ENCODE data around the gene CAMK1D.

The CAMK1D gene

DNA sequence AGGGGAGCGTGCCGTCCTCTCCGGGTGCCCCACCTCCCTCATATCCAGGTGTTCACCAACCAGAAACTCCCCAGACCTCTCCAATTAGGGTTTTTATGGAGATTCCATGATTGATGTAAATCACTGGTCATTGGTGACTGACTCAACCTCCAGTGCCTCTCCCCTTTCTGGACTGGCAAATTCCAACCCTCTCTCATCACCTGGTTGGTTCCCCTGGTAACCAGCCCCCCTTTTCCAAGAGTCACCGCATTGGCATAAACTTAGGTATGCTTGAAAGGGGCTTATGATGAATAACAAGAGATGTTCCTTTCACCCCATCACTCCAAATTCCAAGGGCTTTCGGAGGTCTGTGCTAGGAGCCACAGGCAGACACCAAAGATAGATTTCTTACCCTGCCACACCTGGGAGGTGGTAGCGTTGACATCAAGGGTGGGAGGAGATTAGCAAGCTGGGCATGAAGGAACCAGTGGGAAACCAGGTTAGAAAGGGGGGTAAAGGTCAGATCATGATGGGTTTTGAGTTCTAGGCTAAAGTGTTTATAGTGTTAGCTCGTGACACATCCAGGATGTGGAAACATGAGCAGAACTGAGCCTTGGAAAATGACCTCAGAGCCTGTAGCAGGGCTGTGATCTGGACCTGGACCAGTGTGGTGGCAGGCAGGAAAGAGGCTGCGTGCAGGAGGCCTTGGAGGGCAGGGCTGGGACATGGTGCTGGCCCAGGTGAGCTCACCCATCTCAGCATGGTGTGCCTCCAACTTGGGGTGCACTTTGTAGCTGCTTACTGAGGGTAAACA, 45.1 kb downstream of the CAMK1D start:
- no peak for ATAC-seq
- no peak for TF ChIP-seq RARB (CRISPR knock-in tag; IDR thresholded peaks at IDR 0.05)
- no peak for TF ChIP-seq ZNF70 (CRISPR knock-in tag; IDR thresholded peaks at IDR 0.05)
- TF ChIP-seq, protein P1, sequence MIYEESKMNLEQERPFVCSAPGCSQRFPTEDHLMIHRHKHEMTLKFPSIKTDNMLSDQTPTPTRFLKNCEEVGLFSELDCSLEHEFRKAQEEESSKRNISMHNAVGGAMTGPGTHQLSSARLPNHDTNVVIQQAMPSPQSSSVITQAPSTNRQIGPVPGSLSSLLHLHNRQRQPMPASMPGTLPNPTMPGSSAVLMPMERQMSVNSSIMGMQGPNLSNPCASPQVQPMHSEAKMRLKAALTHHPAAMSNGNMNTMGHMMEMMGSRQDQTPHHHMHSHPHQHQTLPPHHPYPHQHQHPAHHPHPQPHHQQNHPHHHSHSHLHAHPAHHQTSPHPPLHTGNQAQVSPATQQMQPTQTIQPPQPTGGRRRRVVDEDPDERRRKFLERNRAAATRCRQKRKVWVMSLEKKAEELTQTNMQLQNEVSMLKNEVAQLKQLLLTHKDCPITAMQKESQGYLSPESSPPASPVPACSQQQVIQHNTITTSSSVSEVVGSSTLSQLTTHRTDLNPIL (CRISPR knock-in tag; IDR thresholded peaks at IDR 0.05; ENCODE audit: low read depth) = no peak
- TF ChIP-seq, protein P2, sequence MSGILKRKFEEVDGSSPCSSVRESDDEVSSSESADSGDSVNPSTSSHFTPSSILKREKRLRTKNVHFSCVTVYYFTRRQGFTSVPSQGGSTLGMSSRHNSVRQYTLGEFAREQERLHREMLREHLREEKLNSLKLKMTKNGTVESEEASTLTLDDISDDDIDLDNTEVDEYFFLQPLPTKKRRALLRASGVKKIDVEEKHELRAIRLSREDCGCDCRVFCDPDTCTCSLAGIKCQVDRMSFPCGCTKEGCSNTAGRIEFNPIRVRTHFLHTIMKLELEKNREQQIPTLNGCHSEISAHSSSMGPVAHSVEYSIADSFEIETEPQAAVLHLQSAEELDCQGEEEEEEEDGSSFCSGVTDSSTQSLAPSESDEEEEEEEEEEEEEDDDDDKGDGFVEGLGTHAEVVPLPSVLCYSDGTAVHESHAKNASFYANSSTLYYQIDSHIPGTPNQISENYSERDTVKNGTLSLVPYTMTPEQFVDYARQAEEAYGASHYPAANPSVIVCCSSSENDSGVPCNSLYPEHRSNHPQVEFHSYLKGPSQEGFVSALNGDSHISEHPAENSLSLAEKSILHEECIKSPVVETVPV (CRISPR knock-in tag; IDR thresholded peaks at IDR 0.05) = no peak
- no peak for TF ChIP-seq ZC3H10 (CRISPR knock-in tag; IDR thresholded peaks at IDR 0.05)
- TF ChIP-seq ISL1 (CRISPR knock-in tag; IDR thresholded peaks at IDR 0.05) = no peak
- TF ChIP-seq, protein P3, sequence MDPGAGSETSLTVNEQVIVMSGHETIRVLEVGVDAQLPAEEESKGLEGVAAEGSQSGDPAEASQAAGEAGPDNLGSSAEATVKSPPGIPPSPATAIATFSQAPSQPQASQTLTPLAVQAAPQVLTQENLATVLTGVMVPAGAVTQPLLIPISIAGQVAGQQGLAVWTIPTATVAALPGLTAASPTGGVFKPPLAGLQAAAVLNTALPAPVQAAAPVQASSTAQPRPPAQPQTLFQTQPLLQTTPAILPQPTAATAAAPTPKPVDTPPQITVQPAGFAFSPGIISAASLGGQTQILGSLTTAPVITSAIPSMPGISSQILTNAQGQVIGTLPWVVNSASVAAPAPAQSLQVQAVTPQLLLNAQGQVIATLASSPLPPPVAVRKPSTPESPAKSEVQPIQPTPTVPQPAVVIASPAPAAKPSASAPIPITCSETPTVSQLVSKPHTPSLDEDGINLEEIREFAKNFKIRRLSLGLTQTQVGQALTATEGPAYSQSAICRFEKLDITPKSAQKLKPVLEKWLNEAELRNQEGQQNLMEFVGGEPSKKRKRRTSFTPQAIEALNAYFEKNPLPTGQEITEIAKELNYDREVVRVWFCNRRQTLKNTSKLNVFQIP (CRISPR knock-in tag; IDR thresholded peaks at IDR 0.05; ENCODE audit: borderline replicate concordance, low read depth) = no peak
- TF ChIP-seq ZFP30 (CRISPR knock-in tag; IDR thresholded peaks at IDR 0.05) = no peak
- TF ChIP-seq ZNF8 (CRISPR knock-in tag; IDR thresholded peaks at IDR 0.05) = no peak
- no peak for TF ChIP-seq OSR1 (CRISPR knock-in tag; IDR thresholded peaks at IDR 0.05)
- TF ChIP-seq TOX (CRISPR knock-in tag; IDR thresholded peaks at IDR 0.05; ENCODE audit: borderline replicate concordance) = no peak
- TF ChIP-seq, protein P4, sequence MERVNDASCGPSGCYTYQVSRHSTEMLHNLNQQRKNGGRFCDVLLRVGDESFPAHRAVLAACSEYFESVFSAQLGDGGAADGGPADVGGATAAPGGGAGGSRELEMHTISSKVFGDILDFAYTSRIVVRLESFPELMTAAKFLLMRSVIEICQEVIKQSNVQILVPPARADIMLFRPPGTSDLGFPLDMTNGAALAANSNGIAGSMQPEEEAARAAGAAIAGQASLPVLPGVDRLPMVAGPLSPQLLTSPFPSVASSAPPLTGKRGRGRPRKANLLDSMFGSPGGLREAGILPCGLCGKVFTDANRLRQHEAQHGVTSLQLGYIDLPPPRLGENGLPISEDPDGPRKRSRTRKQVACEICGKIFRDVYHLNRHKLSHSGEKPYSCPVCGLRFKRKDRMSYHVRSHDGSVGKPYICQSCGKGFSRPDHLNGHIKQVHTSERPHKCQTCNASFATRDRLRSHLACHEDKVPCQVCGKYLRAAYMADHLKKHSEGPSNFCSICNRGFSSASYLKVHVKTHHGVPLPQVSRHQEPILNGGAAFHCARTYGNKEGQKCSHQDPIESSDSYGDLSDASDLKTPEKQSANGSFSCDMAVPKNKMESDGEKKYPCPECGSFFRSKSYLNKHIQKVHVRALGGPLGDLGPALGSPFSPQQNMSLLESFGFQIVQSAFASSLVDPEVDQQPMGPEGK (CRISPR knock-in tag; IDR thresholded peaks at IDR 0.05; ENCODE audit: borderline replicate concordance) = no peak
- TF ChIP-seq ZFP3 (CRISPR knock-in tag; IDR thresholded peaks at IDR 0.05) = no peak
- TF ChIP-seq PPARA (CRISPR knock-in tag; IDR thresholded peaks at IDR 0.05; ENCODE audit: borderline replicate concordance) = no peak
- no peak for TF ChIP-seq ARNTL (CRISPR knock-in tag; IDR thresholded peaks at IDR 0.05; ENCODE audit: borderline replicate concordance, low read depth)
- no peak for TF ChIP-seq TCF4 (CRISPR knock-in tag; IDR thresholded peaks at IDR 0.05; ENCODE audit: borderline replicate concordance)
- TF ChIP-seq, protein P5, sequence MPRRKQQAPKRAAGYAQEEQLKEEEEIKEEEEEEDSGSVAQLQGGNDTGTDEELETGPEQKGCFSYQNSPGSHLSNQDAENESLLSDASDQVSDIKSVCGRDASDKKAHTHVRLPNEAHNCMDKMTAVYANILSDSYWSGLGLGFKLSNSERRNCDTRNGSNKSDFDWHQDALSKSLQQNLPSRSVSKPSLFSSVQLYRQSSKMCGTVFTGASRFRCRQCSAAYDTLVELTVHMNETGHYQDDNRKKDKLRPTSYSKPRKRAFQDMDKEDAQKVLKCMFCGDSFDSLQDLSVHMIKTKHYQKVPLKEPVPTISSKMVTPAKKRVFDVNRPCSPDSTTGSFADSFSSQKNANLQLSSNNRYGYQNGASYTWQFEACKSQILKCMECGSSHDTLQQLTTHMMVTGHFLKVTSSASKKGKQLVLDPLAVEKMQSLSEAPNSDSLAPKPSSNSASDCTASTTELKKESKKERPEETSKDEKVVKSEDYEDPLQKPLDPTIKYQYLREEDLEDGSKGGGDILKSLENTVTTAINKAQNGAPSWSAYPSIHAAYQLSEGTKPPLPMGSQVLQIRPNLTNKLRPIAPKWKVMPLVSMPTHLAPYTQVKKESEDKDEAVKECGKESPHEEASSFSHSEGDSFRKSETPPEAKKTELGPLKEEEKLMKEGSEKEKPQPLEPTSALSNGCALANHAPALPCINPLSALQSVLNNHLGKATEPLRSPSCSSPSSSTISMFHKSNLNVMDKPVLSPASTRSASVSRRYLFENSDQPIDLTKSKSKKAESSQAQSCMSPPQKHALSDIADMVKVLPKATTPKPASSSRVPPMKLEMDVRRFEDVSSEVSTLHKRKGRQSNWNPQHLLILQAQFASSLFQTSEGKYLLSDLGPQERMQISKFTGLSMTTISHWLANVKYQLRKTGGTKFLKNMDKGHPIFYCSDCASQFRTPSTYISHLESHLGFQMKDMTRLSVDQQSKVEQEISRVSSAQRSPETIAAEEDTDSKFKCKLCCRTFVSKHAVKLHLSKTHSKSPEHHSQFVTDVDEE (CRISPR knock-in tag; IDR thresholded peaks at IDR 0.05) = no peak
- no peak for TF ChIP-seq SNAI2 (CRISPR knock-in tag; IDR thresholded peaks at IDR 0.05)
- no peak for TF ChIP-seq ESRRG (CRISPR knock-in tag; IDR thresholded peaks at IDR 0.05)

DNA sequence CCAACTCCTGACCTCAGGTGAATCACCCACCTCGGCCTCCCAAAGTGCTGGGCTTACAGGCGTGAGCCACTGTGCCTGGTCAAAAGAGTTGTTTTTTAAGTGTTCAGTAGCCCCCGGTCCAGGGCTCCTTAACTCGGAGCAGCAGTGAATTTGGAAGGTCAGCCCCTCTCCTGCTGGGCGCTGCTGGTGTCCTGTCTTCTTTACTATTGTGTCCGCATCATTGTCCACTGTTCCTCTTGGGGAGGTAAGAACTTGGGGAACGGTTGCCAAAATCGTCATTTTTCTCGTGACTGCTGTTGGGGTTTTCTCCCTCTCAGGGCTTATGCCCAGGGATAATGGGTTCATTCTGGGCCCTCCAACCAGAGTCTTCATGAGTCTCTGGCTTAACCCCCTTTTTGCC, 46.7 kb downstream of the CAMK1D start:
- ATAC-seq = no peak
- TF ChIP-seq BACH2 (CRISPR knock-in tag; IDR thresholded peaks at IDR 0.05; ENCODE audit: borderline replicate concordance) = no peak
- TF ChIP-seq TCF4 (CRISPR knock-in tag; IDR thresholded peaks at IDR 0.05; ENCODE audit: borderline replicate concordance) = no peak
- no peak for TF ChIP-seq ARNTL (CRISPR knock-in tag; IDR thresholded peaks at IDR 0.05; ENCODE audit: borderline replicate concordance, low read depth)
- TF ChIP-seq, protein P1 (CRISPR knock-in tag; IDR thresholded peaks at IDR 0.05; ENCODE audit: low read depth) = no peak
- TF ChIP-seq ESRRG (CRISPR knock-in tag; IDR thresholded peaks at IDR 0.05) = no peak
- TF ChIP-seq ZNF565 (CRISPR knock-in tag; conservative IDR thresholded peaks at IDR 0.05; ENCODE audit: low read depth) = no peak
- TF ChIP-seq ISL1 (CRISPR knock-in tag; IDR thresholded peaks at IDR 0.05) = no peak
- TF ChIP-seq, protein P5 (CRISPR knock-in tag; IDR thresholded peaks at IDR 0.05) = no peak

Measured in SK-N-SH treated with all-trans-retinoic acid at 6 μM for 48 hours (cell line).